Measurements from ENCODE around the gene RFX8. TPM values are rescaled to one million over a fixed set of nuclear protein-coding genes. Genes with fewer than 3 reads are reported as not detected.

Gene RFX8
- total and polyA plus RNA-seq, 2 of the 8 experiments (the other 6 are each of a cell fraction or from before 2014, with no cell fraction given) = 0.60 to 0.97 TPM

DNA sequence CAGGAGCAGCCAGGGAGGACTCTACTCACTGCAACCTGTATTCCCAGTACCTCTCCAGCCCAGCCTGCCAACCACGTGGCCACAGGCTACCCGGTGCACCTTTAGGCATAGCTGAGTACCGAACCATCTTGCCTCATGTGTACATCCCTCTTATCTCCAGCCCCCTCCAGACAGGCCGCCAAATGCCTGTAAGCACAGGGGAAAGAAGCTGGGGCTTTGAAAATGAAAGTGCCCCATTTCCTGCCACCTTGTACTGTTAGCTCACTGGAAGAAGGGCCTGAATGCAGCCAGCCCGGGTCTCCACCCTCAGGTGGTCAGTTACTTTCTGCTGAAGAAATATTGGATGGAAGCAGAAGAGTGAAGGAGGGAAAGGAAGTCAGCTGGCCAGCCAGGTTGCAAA is 27.2 kb upstream of the RFX8 start:
- H4K5ac ChIP-seq (ENCODE audit: insufficient read length, low read depth, low read length) = no peak overlapping the region
- no peak overlapping the region for H2BK20ac ChIP-seq (ENCODE audit: low read length)
- H4K91ac ChIP-seq (replicated peaks; ENCODE audit: insufficient read length, low read length) = no peak overlapping the region
- no peak overlapping the region for H4K8ac ChIP-seq (ENCODE audit: extremely low read depth, insufficient read depth, low read length)
- H2BK5ac ChIP-seq (ENCODE audit: low read depth, low read length) = no peak overlapping the region
- no peaks in the 10 kb centered on the region for H3K79me2 ChIP-seq (ENCODE audit: control insufficient read depth in 1 of 2, insufficient read depth in 2 of 2, low read length in 2 of 2)
- no peak for FAIRE-seq
- no peak overlapping the region for H2AK5ac ChIP-seq (ENCODE audit: low read depth, low read length)
- no peak overlapping the region for H3K4me3 ChIP-seq (ENCODE audit: extremely low read depth in 1 of 4, insufficient read depth in 2 of 4, low read depth in 3 of 4, low read length in 4 of 4)
- no peaks in the 10 kb centered on the region for H3K36me3 ChIP-seq (ENCODE audit: control insufficient read depth in 2 of 4, insufficient read depth in 4 of 4, low read length in 3 of 4)
- H3K4me1 ChIP-seq (replicated peaks in 1 of 4; ENCODE audit: control insufficient read depth in 3 of 4, insufficient read depth in 4 of 4, low read length in 3 of 4) = no peaks in the 10 kb centered on the region
- H4K20me1 ChIP-seq (replicated peaks in 1 of 2; ENCODE audit: control insufficient read depth in 1 of 2, insufficient read depth in 2 of 2, low read length in 2 of 2) = no peaks in the 10 kb centered on the region
- H3K27ac ChIP-seq (ENCODE audit: low read depth, low read length) = no peak overlapping the region
- no peak overlapping the region for H2BK120ac ChIP-seq (replicated peaks; ENCODE audit: low read depth, low read length)
- no peak overlapping the region for H2BK15ac ChIP-seq (ENCODE audit: low read length)
- no peak overlapping the region for H3K14ac ChIP-seq (ENCODE audit: insufficient read length)
- no peak overlapping the region for H2BK12ac ChIP-seq (ENCODE audit: low read depth, low read length)
- no peaks in the 10 kb centered on the region for H3K79me1 ChIP-seq (ENCODE audit: low read depth, low read length)
- no peak overlapping the region for H3K9ac ChIP-seq (replicated peaks in 1 of 4; ENCODE audit: extremely low read depth in 1 of 4, low read depth in 3 of 4, low read length in 3 of 4)
- H3K18ac ChIP-seq (ENCODE audit: extremely low read depth, low read length) = no peak overlapping the region
- H3K23me2 ChIP-seq (ENCODE audit: low read depth, low read length) = no peaks in the 10 kb centered on the region
- 97% methylated on average over 4 of the region's 5 CpGs; no CpG with 5 or more reads in 1 of the 2 experiments for WGBS, 2 experiments (ENCODE audit: extremely low coverage in 1 of 2, insufficient coverage in 1 of 2, insufficient read length in 1 of 2, insufficient replicate concordance in 2 of 2, low coverage in 1 of 2, low lambda C conversion rate in 2 of 2, missing lambda C conversion rate in 1 of 2)
- no peak overlapping the region for H3K56ac ChIP-seq (replicated peaks; ENCODE audit: insufficient read length, low read depth, low read length)
- H3K4me2 ChIP-seq (ENCODE audit: insufficient read depth in 1 of 2, low read depth in 2 of 2, low read length in 2 of 2) = no peak overlapping the region
- no peak overlapping the region for H3K23ac ChIP-seq (ENCODE audit: insufficient read length)
- peak overlapping the region; percentile 13; the same call in 1 of the 2 replicates for H2AFZ ChIP-seq (ENCODE audit: low read length)
- CTCF ChIA-PET (ENCODE audit: partially characterized antibody) = interaction anchor here (0.5 to 1.0 kb wide), 4 partner anchors 16 to 1779 kb away, joined by 3 read pairs; no protein-coding TSS in a partner anchor
- H3K9me3 ChIP-seq (ENCODE audit: insufficient read depth in 2 of 2, low read depth in 1 of 2, low read length in 1 of 2) = no peaks in the 10 kb centered on the region
- H3K4ac ChIP-seq (replicated peaks; ENCODE audit: insufficient read length, low read depth, low read length) = no peak overlapping the region
- POLR2A ChIA-PET (ENCODE audit: partially characterized antibody) = interaction anchor here (0.6 kb wide), 1 partner anchor 217 kb away, joined by 3 read pairs; no protein-coding TSS in a partner anchor
- DNase-seq (ENCODE audit: low read depth in 1 of 2, low spot score in 2 of 2) = no peak
- H3K27me3 ChIP-seq (replicated peaks in 1 of 4; ENCODE audit: control insufficient read depth in 3 of 4, extremely low read depth in 1 of 4, insufficient read depth in 3 of 4, low read length in 3 of 4) = no peaks in the 10 kb centered on the region
- no peak for TF ChIP-seq FOSL1 (IDR thresholded peaks at IDR 0.05; ENCODE audit: insufficient read depth, low read depth, low read length)
- TF ChIP-seq GABPA (IDR thresholded peaks at IDR 0.05; ENCODE audit: borderline replicate concordance, insufficient read depth, low read length) = no peak
- no peak for TF ChIP-seq POLR2AphosphoS5 (IDR thresholded peaks at IDR 0.05; ENCODE audit: low read depth, low read length)
- TF ChIP-seq RAD21 (IDR thresholded peaks at IDR 0.05 in 1 of 2, conservative IDR thresholded peaks at IDR 0.05 in 1 of 2; ENCODE audit: low read depth in 2 of 2, low read length in 2 of 2) = no peak
- no peak for TF ChIP-seq SUZ12 (IDR thresholded peaks at IDR 0.05; ENCODE audit: low read length)
- TF ChIP-seq KDM1A (IDR thresholded peaks at IDR 0.05; ENCODE audit: borderline replicate concordance, low read length) = no peak
- TF ChIP-seq, protein P1, sequence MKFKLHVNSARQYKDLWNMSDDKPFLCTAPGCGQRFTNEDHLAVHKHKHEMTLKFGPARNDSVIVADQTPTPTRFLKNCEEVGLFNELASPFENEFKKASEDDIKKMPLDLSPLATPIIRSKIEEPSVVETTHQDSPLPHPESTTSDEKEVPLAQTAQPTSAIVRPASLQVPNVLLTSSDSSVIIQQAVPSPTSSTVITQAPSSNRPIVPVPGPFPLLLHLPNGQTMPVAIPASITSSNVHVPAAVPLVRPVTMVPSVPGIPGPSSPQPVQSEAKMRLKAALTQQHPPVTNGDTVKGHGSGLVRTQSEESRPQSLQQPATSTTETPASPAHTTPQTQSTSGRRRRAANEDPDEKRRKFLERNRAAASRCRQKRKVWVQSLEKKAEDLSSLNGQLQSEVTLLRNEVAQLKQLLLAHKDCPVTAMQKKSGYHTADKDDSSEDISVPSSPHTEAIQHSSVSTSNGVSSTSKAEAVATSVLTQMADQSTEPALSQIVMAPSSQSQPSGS (IDR thresholded peaks at IDR 0.05; ENCODE audit: low read length) = no peak
- TF ChIP-seq SP4 (IDR thresholded peaks at IDR 0.05; ENCODE audit: low read length) = no peak
- TF ChIP-seq TAF7 (optimal IDR thresholded peaks at IDR 0.05; ENCODE audit: borderline replicate concordance, low read depth, low read length) = no peak
- no peak for TF ChIP-seq TEAD4 (IDR thresholded peaks at IDR 0.05; ENCODE audit: low read depth, low read length)
- TF ChIP-seq SRF (IDR thresholded peaks at IDR 0.05; ENCODE audit: low read depth, low read length) = no peak
- no peak for TF ChIP-seq RXRA (IDR thresholded peaks at IDR 0.05; ENCODE audit: insufficient read depth, low read depth, low read length)

All from H1 (cell line).